Activated naive CD8-positive, alpha-beta T cell treated with anti-CD3 and anti-CD28 coated beads, Interleukin-2, amount 50 U/mL, for 16 hours (primary cell): Measurements from ENCODE around the gene SEC63.
"Not testable (repeated sequence)": the region's sequence is repeated elsewhere in the genome, so short reads cannot be mapped to it uniquely, and the experiment has no call there.

Source experiments
- DNase-seq: peaks from one replicate; pipeline ENCODE4 v3.0.0-alpha.2; 2020; ENCODE audit warnings: low read depth, low spot score

SEC63 gene

GRCh38 chr6:107928984-107929383 is 29.0 kb downstream of the SEC63 start:
- no peak for DNase-seq

- DNase-seq = not testable (repeated sequence)
Observed at GRCh38 chr6:107926697-107927544, 31.1 kb downstream of the SEC63 start.

GRCh38 chr6:107917451-107918375 is 40.3 kb downstream of the SEC63 start:
- no peak for DNase-seq

GRCh38 chr6:107916961-107917360 is 41.0 kb downstream of the SEC63 start:
- DNase-seq = not testable (repeated sequence)

- no peak for DNase-seq
Observed at GRCh38 chr6:107911692-107912091, 46.3 kb downstream of the SEC63 start.

- no peak for DNase-seq
Observed at GRCh38 chr6:107894809-107895396, 63.1 kb downstream of the SEC63 start.

- not testable (repeated sequence) for DNase-seq
Observed at GRCh38 chr6:107890431-107890830, 67.6 kb downstream of the SEC63 start.

- DNase-seq = not testable (repeated sequence)
Observed at GRCh38 chr6:107885950-107886349, 72.1 kb downstream of the SEC63 start.

- no peak for DNase-seq
Observed at GRCh38 chr6:107879941-107880340, 78.1 kb downstream of the SEC63 start.

GRCh38 chr6:107877968-107878367 is 80.0 kb downstream of the SEC63 start:
- DNase-seq = no peak

- DNase-seq = no peak
Observed at GRCh38 chr6:107871976-107872375, 86.0 kb downstream of the SEC63 start.

GRCh38 chr6:107871512-107871911 is 86.5 kb downstream of the SEC63 start:
- not testable (repeated sequence) for DNase-seq

- no peak for DNase-seq
Observed at GRCh38 chr6:107871016-107871415, 87.0 kb downstream of the SEC63 start.

GRCh38 chr6:107870381-107870780 is 87.6 kb downstream of the SEC63 start:
- DNase-seq = no peak

GRCh38 chr6:107869871-107870270 is 88.1 kb downstream of the SEC63 start:
- no peak for DNase-seq

- DNase-seq = no peak
Observed at GRCh38 chr6:107868867-107869611, 89.0 kb downstream of the SEC63 start.

GRCh38 chr6:107867302-107867615 is 90.7 kb downstream of the SEC63 start:
- no peak for DNase-seq

- DNase-seq = no peak
Observed at GRCh38 chr6:107866606-107867301, 91.3 kb downstream of the SEC63 start.

- DNase-seq = no peak
Observed at GRCh38 chr6:107864226-107865127, 93.5 kb downstream of the SEC63 start.

GRCh38 chr6:107862383-107862782 is 95.6 kb downstream of the SEC63 start:
- no peak for DNase-seq
